Pancreas (tissue), 10 donors: ENCODE measurements around the gene ZNF217. TPM values are rescaled to one million over a fixed set of nuclear protein-coding genes. Genes with fewer than 3 reads are reported as not detected.
"Not testable (repeated sequence)": the region's sequence is repeated elsewhere in the genome, so short reads cannot be mapped to it uniquely, and the experiment has no call there.

ENCODE experiments used
- ATAC-seq, 4 donors: fragments of 200-7000 bp; cut with Tn5 transposase; one replicate each; pipeline versions ENCODE4 v1.8.0 to v1.9.1; 2020; ENCODE audit warnings: mild to moderate bottlenecking in 4 of 4, moderate library complexity in 4 of 4
- DNase-seq, 6 donors: peaks; one replicate each; pipeline ENCODE4 v3.0.0-alpha.2; 2020
- FAIRE-seq: peaks from 2 replicates; lab custom pipeline; 2012; peaks lifted over from hg19 to GRCh38; lab: Jason Lieb, UNC
- H3K27ac ChIP-seq, 4 donors: fragments of 200-600 bp; sonication (generic); 1 replicate in 3 of 4; 2 replicates in 1 of 4; pipeline versions ENCODE4 v1.5.0 to v1.8.0; 2020
- H3K27me3 ChIP-seq, 4 donors: fragments of 200-600 bp; one replicate each; pipeline ENCODE4 v1.8.0; 2021
- H3K36me3 ChIP-seq, 3 donors: fragments of 200-600 bp; sonication (generic) in 1 of 3; one replicate each; pipeline versions ENCODE4 v1.5.0 to v1.8.0; 2020 to 2021
- H3K4me1 ChIP-seq, 3 donors: fragments of 200-600 bp; one replicate each; pipeline ENCODE4 v1.8.0; 2021
- H3K4me3 ChIP-seq, 4 donors: fragments of 200-600 bp; sonication (generic) in 2 of 4; one replicate each; pipeline versions ENCODE4 v1.5.0 to v1.8.0; 2020 to 2021
- H3K9me3 ChIP-seq, 4 donors: fragments of 200-600 bp; one replicate each; pipeline ENCODE4 v1.8.0; 2021
- WGBS, 2 donors: extraction: QIAGEN DNeasy Blood & Tissue Kit; methylation state at CpG; one replicate each; pipeline ENCODE4 v1.1.7; 2013; 5-methylcytosine and 5-hydroxymethylcytosine counted together
- intact Hi-C, 3 donors: fragments of 100-400 bp; cut with DNase I; formaldehyde crosslinking; loops; one replicate each; pipeline versions ENCODE4 v1.11.1 to v1.14.2; 2022
- polyA plus RNA-seq, 2 donors: library from polyadenylated mRNA; stranded (reverse); fragments of 200-250 nt; gene quantifications; one replicate each; pipeline ENCODE4 v1.2.3, GENCODE V29; 2013
- total RNA-seq, 6 donors: library from RNA; stranded (reverse); fragmentation: NEBNext Ultra II Directional in 4 of 6; extraction: Animal tissue kit (Norgen Biotek cat#: 25700) in 4 of 6; gene quantifications; one replicate each; pipeline versions ENCODE4 v1.2.1 to v1.2.4, GENCODE V29; 2021 to 2023
- TF ChIP-seq, protein P1 (sequence below), 4 donors: fragments of 200-600 bp; sonication (generic) in 3 of 4; IDR thresholded peaks; one replicate each; pipeline versions ENCODE4 v1.5.0 to v1.8.0; 2021; ENCODE audit warnings: antibody characterized with exemption in 4 of 4
- donor health status: healthy with polysubstance abuse.
- donor health status: DM: no; HTN: no; CAD: no; lungs with moderate emphysema.
- donor health status: DM: no; HTN: no; CAD: no.
- donor health status: control.
- donor health status: control.
- donor health status: Bipolar disorder and iron deficiency.
- donor health status: DM: yes; HTN: yes; CAD: no.
- donor health status: DM: no; HTN: no; CAD: no.
- donor health status: DM: no; HTN: no; CAD: no.
- donor health status: DM: yes; HTN: yes; CAD: no.

The ZNF217 gene
- total and polyA plus RNA-seq, 8 donors: 4.2 to 29.5 (median 12.8) TPM

DNA sequence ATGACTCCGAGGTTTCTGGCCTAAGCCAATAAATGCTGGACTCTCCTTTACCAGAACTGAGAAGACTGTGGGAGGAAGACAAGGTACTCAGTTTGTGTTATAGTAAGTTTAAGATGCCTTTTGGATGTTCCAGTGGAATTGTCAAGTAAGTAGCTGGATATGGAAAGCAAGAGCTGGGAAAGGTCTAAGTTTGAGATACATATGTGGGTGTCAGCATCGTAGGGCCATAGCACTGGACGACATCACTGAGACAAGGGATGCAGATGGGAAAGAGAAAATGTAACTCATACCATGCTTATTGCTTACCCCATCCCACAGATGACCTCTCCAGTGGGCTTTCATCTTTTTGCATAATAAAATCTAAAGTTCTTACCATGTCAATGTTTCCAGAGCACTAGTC, 45.5 kb upstream of the ZNF217 start:
- no peak for FAIRE-seq
- H3K27me3 ChIP-seq: no peaks in the 10 kb centered on the region
- no peak overlapping the region for H3K27ac ChIP-seq
- TF ChIP-seq, protein P1, sequence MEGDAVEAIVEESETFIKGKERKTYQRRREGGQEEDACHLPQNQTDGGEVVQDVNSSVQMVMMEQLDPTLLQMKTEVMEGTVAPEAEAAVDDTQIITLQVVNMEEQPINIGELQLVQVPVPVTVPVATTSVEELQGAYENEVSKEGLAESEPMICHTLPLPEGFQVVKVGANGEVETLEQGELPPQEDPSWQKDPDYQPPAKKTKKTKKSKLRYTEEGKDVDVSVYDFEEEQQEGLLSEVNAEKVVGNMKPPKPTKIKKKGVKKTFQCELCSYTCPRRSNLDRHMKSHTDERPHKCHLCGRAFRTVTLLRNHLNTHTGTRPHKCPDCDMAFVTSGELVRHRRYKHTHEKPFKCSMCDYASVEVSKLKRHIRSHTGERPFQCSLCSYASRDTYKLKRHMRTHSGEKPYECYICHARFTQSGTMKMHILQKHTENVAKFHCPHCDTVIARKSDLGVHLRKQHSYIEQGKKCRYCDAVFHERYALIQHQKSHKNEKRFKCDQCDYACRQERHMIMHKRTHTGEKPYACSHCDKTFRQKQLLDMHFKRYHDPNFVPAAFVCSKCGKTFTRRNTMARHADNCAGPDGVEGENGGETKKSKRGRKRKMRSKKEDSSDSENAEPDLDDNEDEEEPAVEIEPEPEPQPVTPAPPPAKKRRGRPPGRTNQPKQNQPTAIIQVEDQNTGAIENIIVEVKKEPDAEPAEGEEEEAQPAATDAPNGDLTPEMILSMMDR (IDR thresholded peaks at IDR 0.05): no peak
- H3K9me3 ChIP-seq: no peaks in the 10 kb centered on the region
- 93 to 95% methylated on average over 3 of the region's 3 CpGs for WGBS, 2 donors
- no peak for DNase-seq
- H3K4me3 ChIP-seq: no peak overlapping the region
- no peaks in the 10 kb centered on the region for H3K36me3 ChIP-seq
- peaks cover 14 to 20% (median 19%) of the 10 kb centered on the region in 3 donors for H3K4me1 ChIP-seq
- ATAC-seq: no peak
- intact Hi-C loops: no loop called here

DNA sequence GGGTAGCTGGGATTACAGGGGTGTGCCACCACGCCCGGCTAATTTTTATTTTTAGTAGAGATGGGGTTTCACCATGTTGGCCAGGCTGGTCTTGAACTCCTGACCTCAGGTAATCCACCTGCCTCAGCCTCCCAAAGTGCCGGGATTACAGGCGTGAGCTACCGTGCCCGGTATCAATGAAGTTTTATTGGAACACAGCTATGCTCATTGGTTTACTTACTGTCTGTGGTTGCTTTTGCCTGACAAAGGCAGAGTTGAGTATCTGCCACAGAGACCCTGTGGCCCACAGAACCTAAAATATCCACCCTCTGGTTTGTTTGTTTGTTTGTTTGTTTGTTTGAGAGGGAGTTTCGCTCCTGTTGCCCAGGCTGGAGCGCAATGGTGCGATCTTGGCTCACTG, 43.7 kb upstream of the ZNF217 start:
- FAIRE-seq, H3K9me3 ChIP-seq, H3K27ac ChIP-seq, H3K27me3 ChIP-seq, H3K36me3 ChIP-seq, intact Hi-C loops, ATAC-seq, H3K4me1 ChIP-seq, H3K4me3 ChIP-seq, DNase-seq: not testable (repeated sequence)
- WGBS, 2 donors: 94 to 97% methylated on average over 9 of the region's 9 CpGs

DNA sequence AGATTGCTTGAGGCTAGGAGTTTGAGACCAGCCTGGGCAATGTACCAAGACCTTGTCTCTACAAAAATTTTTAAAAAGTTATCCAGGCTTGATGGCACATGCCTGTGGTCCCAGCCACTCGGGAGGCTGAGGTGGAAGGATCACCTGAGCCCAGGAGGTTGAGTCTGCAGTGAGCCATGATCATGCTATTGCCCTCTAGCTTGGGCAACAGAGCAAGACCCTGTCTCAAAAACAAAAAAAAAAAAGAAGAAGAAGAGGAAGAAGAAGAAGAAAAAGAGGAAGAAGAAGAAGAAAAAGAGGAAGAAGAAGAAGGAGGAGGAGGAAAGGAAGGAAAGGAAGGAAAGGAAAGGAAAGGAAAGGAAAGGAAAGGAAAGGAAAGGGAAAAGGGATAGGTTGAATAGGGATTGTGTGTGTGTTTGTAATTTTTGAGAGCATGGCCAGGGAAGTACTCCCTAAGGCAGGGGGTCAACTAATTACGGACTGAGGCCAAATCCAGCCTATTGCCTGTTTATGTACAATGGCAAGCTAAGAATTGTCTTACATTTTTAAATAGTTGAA, 43.0 kb upstream of the ZNF217 start:
- H3K9me3 ChIP-seq: no peaks in the 10 kb centered on the region
- TF ChIP-seq, protein P1 (IDR thresholded peaks at IDR 0.05): no peak
- no peaks in the 10 kb centered on the region for H3K4me1 ChIP-seq
- H3K36me3 ChIP-seq: no peaks in the 10 kb centered on the region
- H3K27ac ChIP-seq: no peak overlapping the region
- no peaks in the 10 kb centered on the region for H3K27me3 ChIP-seq
- ATAC-seq: no peak
- FAIRE-seq: no peak
- no peak overlapping the region for H3K4me3 ChIP-seq
- DNase-seq: peak in 1 of 6 donors; percentile 14
- intact Hi-C loops: no loop called here
- WGBS, 2 donors: 67 to 68% methylated on average over 2 of the region's 2 CpGs

DNA sequence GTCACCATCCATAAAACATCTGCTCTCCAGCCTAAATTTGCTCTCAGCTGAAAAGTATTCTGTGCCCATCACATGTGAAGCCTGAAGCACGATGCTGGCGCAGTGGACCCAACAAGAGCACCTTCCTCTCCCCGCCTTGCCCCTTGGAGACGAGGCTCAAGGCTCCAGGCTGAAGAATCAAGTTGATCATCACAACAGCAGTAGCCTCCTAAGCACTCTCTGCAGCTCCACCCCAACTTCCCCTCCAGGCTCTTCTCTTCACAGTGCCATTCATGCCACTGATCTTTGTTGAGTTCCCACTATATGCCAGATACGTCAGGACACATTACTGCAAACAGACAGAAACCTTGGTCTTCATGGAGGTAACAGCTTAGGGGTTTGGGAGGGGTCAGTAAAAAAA, 41.6 kb upstream of the ZNF217 start:
- H3K36me3 ChIP-seq: no peaks in the 10 kb centered on the region
- no peak overlapping the region for H3K4me3 ChIP-seq
- 89 to 91% methylated on average over 5 of the region's 5 CpGs for WGBS, 2 donors
- intact Hi-C loops: no loop called here
- FAIRE-seq (no peak), ATAC-seq (no peak), DNase-seq (peak in 1 of 6 donors; percentile 32)
- no peaks in the 10 kb centered on the region for H3K27me3 ChIP-seq
- H3K4me1 ChIP-seq: no peaks in the 10 kb centered on the region
- H3K9me3 ChIP-seq: no peaks in the 10 kb centered on the region
- TF ChIP-seq, protein P1 (IDR thresholded peaks at IDR 0.05): no peak
- no peak overlapping the region for H3K27ac ChIP-seq

DNA sequence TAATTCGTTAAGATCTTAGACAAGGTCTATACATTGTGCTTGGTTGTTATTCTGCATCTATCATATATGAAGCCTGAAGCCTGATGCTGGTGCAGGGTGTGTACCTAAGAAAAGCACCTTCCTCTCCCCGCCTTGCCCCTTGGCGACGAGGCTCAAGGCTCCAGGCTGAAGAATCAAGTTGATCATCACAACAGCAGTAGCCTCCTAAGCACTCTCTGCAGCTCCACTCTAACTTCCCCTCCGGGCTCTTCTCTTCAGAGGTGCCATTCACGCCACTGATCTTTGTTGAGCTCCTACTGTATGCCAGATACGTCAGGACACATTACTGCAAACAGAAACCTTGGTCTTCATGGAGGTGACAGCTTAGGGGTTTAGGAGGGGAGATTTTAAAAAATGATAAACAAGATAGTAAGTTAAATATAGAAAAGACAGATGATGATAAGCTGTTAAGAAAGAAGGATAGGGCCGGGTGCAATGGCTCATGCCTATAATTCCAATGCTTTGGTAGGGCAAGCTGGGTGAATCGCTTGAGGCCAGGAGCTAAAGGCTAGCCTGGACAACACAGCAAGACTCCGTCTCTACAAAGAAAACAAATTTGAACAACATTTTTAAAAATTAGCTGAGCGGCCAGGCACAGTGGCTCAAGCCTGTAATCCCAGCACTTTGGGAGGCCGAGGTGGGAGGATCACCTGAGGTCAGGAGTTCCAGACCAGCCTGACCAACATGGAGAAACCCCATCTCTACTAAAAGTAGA, 38.4 kb upstream of the ZNF217 start:
- H3K27me3 ChIP-seq: no peaks in the 10 kb centered on the region
- H3K9me3 ChIP-seq: no peaks in the 10 kb centered on the region
- no peaks in the 10 kb centered on the region for H3K4me1 ChIP-seq
- TF ChIP-seq, protein P1 (IDR thresholded peaks at IDR 0.05): no peak
- no peak overlapping the region for H3K27ac ChIP-seq
- intact Hi-C loops: no loop called here
- H3K36me3 ChIP-seq: no peaks in the 10 kb centered on the region
- ATAC-seq: no peak
- WGBS, 2 donors: 92% methylated on average over 12 of the region's 12 CpGs
- no peak overlapping the region for H3K4me3 ChIP-seq
- FAIRE-seq: no peak
- peak in 1 of 6 donors; percentile 20 for DNase-seq
